SHP77 treated with DMSO at 0.1 percent for 48 hours (cell line): Measurements from ENCODE around the gene TLR3.
"Not testable (repeated sequence)": the region's sequence is repeated elsewhere in the genome, so short reads cannot be mapped to it uniquely, and the experiment has no call there.

Experiments used
- DNase-seq: peaks from one replicate; lab custom pipeline; 2025; lab: John Stamatoyannopoulos, UW

TLR3 gene

GRCh38 chr4:186050135-186050534, 18.8 kb upstream of the TLR3 start:
- not testable (repeated sequence) for DNase-seq

- no peak for DNase-seq
Observed at GRCh38 chr4:186051096-186051495, 17.9 kb upstream of the TLR3 start.

GRCh38 chr4:186058253-186058979, 10.5 kb upstream of the TLR3 start:
- no peak for DNase-seq

GRCh38 chr4:186058980-186059316, 10.0 kb upstream of the TLR3 start:
- no peak for DNase-seq

GRCh38 chr4:186061921-186062320, 7.0 kb upstream of the TLR3 start:
- no peak for DNase-seq

GRCh38 chr4:186067757-186068385, 1.1 kb upstream of the TLR3 start:
- DNase-seq, result peak; percentile 32

- no peak for DNase-seq
Observed at GRCh38 chr4:186069729-186070128, 773 bp downstream of the TLR3 start.

GRCh38 chr4:186072516-186072915, 3.6 kb downstream of the TLR3 start:
- DNase-seq, result no peak

- DNase-seq, result no peak
Observed at GRCh38 chr4:186074189-186074588, 5.2 kb downstream of the TLR3 start.

GRCh38 chr4:186078981-186079638, 10.2 kb downstream of the TLR3 start:
- DNase-seq, result no peak

- DNase-seq, result no peak
Observed at GRCh38 chr4:186079694-186080093, 10.7 kb downstream of the TLR3 start.

- no peak for DNase-seq
Observed at GRCh38 chr4:186081202-186081807, 12.3 kb downstream of the TLR3 start.

- DNase-seq, result no peak
Observed at GRCh38 chr4:186082221-186082620, 13.3 kb downstream of the TLR3 start.

GRCh38 chr4:186088523-186088922, 19.6 kb downstream of the TLR3 start:
- no peak for DNase-seq

- DNase-seq, result no peak
Observed at GRCh38 chr4:186092296-186092695, 23.3 kb downstream of the TLR3 start.

- no peak for DNase-seq
Observed at GRCh38 chr4:186095406-186095805, 26.4 kb downstream of the TLR3 start.

GRCh38 chr4:186096681-186097165, 27.8 kb downstream of the TLR3 start:
- DNase-seq, result no peak

GRCh38 chr4:186097386-186097785, 28.4 kb downstream of the TLR3 start:
- DNase-seq, result no peak

GRCh38 chr4:186102931-186103330, 34.0 kb downstream of the TLR3 start:
- DNase-seq, result no peak

- no peak for DNase-seq
Observed at GRCh38 chr4:186104114-186104889, 35.3 kb downstream of the TLR3 start, which contains the start of gene FAM149A. FAM149A (plus strand) TSS chr4:186104704.

- DNase-seq, result no peak
Observed at GRCh38 chr4:186104890-186105646, 36.1 kb downstream of the TLR3 start.
